Measurements from ENCODE around the gene FASTKD3.

DNA sequence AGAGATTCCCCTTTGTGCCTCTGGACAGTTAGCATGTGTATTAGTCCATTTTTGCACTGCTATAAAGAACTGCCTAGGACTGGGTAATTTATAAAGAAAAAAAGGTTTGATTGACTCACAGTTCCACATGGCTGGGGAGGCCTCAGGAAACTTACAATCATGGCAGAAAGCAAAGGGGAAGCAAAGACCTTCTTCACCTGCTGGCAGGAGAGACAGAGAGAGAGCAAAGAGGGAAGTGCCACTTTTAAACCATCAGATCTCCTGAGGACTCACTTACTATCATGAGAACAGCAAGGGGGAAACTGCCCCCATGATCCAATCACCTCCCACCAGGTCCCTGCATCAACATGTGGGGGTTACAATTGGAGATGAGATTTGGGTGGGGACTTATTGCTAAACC is 23.9 kb downstream of the FASTKD3 start:
- TF ChIP-seq, protein P1, sequence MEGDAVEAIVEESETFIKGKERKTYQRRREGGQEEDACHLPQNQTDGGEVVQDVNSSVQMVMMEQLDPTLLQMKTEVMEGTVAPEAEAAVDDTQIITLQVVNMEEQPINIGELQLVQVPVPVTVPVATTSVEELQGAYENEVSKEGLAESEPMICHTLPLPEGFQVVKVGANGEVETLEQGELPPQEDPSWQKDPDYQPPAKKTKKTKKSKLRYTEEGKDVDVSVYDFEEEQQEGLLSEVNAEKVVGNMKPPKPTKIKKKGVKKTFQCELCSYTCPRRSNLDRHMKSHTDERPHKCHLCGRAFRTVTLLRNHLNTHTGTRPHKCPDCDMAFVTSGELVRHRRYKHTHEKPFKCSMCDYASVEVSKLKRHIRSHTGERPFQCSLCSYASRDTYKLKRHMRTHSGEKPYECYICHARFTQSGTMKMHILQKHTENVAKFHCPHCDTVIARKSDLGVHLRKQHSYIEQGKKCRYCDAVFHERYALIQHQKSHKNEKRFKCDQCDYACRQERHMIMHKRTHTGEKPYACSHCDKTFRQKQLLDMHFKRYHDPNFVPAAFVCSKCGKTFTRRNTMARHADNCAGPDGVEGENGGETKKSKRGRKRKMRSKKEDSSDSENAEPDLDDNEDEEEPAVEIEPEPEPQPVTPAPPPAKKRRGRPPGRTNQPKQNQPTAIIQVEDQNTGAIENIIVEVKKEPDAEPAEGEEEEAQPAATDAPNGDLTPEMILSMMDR (IDR thresholded peaks at IDR 0.05; ENCODE audit: poor library complexity) = no peak
- no peak for TF ChIP-seq EZH2 (IDR thresholded peaks at IDR 0.05; ENCODE audit: borderline replicate concordance)
